Naive B cell (primary cell): ENCODE data around the gene FOXA1. TPM values are rescaled to one million over a fixed set of nuclear protein-coding genes. Genes with fewer than 3 reads are reported as not detected.

Experiments used
- ATAC-seq, 2 donors: fragments of 150-1000 bp; cut with Tn5 transposase; 2 replicates each; pipeline ENCODE4 v1.10.0; 2021; ENCODE audit warnings: low read depth in 2 of 2, mild to moderate bottlenecking in 2 of 2, moderate library complexity in 2 of 2
- DNase-seq: peaks from one replicate; pipeline ENCODE4 v3.0.0; 2022
- H3K27ac Mint-ChIP-seq, 6 donors: one replicate each; pipeline ENCODE4 v1.8.0; 2020 to 2022; ENCODE audit warnings: mild to moderate bottlenecking in 6 of 6, mixed read lengths in 6 of 6, moderate library complexity in 5 of 6, inconsistent platforms in 2 of 6
- H3K27me3 Mint-ChIP-seq, 3 donors: one replicate each; pipeline ENCODE4 v1.8.0; 2021 to 2022; ENCODE audit warnings: mixed read lengths in 3 of 3, mild to moderate bottlenecking in 1 of 3
- H3K36me3 Mint-ChIP-seq, 2 donors: one replicate each; pipeline ENCODE4 v1.8.0; 2020 to 2022; ENCODE audit warnings: mixed read lengths in 2 of 2, inconsistent platforms in 1 of 2, mild to moderate bottlenecking in 1 of 2
- H3K4me1 Mint-ChIP-seq, 3 donors: one replicate each; pipeline ENCODE4 v1.8.0; 2020 to 2022; ENCODE audit warnings: mixed read lengths in 3 of 3, inconsistent platforms in 1 of 3, mild to moderate bottlenecking in 1 of 3, moderate library complexity in 1 of 3
- H3K4me3 Mint-ChIP-seq, 8 donors: one replicate each; pipeline ENCODE4 v1.8.0; 2020 to 2022; ENCODE audit warnings: mild to moderate bottlenecking in 8 of 8, mixed read lengths in 8 of 8, moderate library complexity in 8 of 8, inconsistent platforms in 2 of 8
- H3K9me3 Mint-ChIP-seq, 7 donors: one replicate each; pipeline ENCODE4 v1.8.0; 2020 to 2022; ENCODE audit warnings: mixed read lengths in 7 of 7, mild to moderate bottlenecking in 5 of 7, inconsistent platforms in 2 of 7, moderate library complexity in 1 of 7
- polyA plus RNA-seq, 6 donors: library from polyadenylated mRNA; unstranded; fragments of 300-500 nt; fragmentation: Illumina TruSeq; gene quantifications; one replicate each; pipeline ENCODE4 v1.2.3, GENCODE V29; 2021; ENCODE audit warnings: low read depth in 6 of 6

Gene FOXA1
- polyA plus RNA-seq: not detected

GRCh38 chr14:37594971-37595808, at the start of gene FOXA1, which contains the start of gene TTC6:
FOXA1 (minus strand) TSS chr14:37595249; CDS start chr14:37594972, 277 bp downstream.
TTC6 (plus strand) TSS chr14:37595629; CDS start chr14:37622065, 26,436 bp downstream.
- Mint-ChIP-seq H3K9me3 (peaks cover 0 to 42% (median 18%) of the 10 kb centered on the region in 7 donors), H3K4me1 (peaks cover 11 to 34% (median 20%) of the 10 kb centered on the region in 3 donors), H3K36me3 (peaks cover 10 to 12% of the 10 kb centered on the region in 2 donors), H3K27ac (peak within 1 kb of the TSS in 4 of 6 donors; percentile 38 to 74 (median 53)), H3K27me3 (peaks cover 53 to 79% (median 71%) of the 10 kb centered on the region in 3 donors), H3K4me3 (peak within 1 kb of the TSS in 7 of 8 donors; percentile 58 to 85 (median 64))
- DNase-seq (no peak), ATAC-seq (peak; percentile 20 to 23)

GRCh38 chr14:37643701-37644100, 48.7 kb upstream of the FOXA1 start:
- Mint-ChIP-seq H3K4me3 (no peak overlapping the region), H3K27me3 (no peaks in the 10 kb centered on the region), H3K4me1 (no peaks in the 10 kb centered on the region), H3K36me3 (no peaks in the 10 kb centered on the region), H3K27ac (no peak overlapping the region), H3K9me3 (peaks cover 0 to 5% (median 2%) of the 10 kb centered on the region in 7 donors)
- DNase-seq (no peak), ATAC-seq (no peak)

DNA sequence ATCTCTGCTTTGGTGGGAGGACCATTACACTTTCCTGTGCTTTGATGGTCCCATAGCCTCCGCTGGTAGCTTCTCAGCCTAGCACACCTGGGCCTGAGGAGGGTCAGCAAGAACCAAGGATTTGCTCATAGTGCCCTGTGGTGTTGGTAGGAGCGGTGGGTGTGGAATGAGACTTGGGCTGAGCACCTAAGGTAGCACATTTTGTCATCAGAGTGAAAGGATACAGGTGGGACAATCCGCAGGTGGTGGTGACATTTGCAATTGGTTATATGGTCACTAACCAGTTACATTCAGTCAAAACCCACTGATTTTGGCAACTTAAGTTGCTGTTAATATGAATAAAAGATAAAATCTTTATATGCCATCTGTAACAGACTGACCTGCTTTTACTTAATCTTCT, 47.1 kb upstream of the FOXA1 start:
- Mint-ChIP-seq H3K4me1 (no peaks in the 10 kb centered on the region), H3K4me3 (peak overlapping the region in 1 of 8 donors; percentile 32), H3K36me3 (no peaks in the 10 kb centered on the region), H3K27me3 (no peaks in the 10 kb centered on the region), H3K9me3 (peaks cover 0 to 5% (median 2%) of the 10 kb centered on the region in 7 donors), H3K27ac (no peak overlapping the region)
- DNase-seq: no peak
- no peak for ATAC-seq

- no peak for ATAC-seq
- peaks cover 0 to 11% (median 3%) of the 10 kb centered on the region in 7 donors for H3K9me3 Mint-ChIP-seq
- DNase-seq: no peak
- no peaks in the 10 kb centered on the region for H3K4me1 Mint-ChIP-seq
- H3K4me3 Mint-ChIP-seq: no peak overlapping the region
- H3K27me3 Mint-ChIP-seq: no peaks in the 10 kb centered on the region
- H3K27ac Mint-ChIP-seq: no peak overlapping the region
- H3K36me3 Mint-ChIP-seq: no peaks in the 10 kb centered on the region
These were observed 46.1 kb upstream of the FOXA1 start for GRCh38 chr14:37641117-37641516.

DNA sequence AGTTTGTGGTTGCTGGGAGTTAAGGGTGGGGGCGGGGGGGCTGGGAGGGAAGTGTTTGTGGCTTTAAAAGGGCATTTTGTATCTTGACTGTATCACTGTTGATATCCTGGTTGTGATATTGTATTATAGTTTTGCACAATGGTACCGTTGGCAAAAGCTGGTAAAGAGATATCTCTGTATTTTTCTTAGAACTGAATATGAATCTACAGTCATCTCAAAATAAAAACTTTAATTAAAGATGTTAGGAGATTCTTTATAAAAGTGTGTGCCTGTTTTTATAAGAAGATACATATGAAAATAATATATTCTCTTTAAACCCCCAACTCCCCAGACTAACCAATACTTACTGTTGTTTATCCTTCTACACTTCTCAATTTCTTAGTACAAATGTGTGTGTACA, 43.5 kb upstream of the FOXA1 start:
- Mint-ChIP-seq H3K27me3 (no peaks in the 10 kb centered on the region), H3K4me3 (no peak overlapping the region), H3K4me1 (no peaks in the 10 kb centered on the region), H3K36me3 (no peaks in the 10 kb centered on the region), H3K9me3 (peaks cover 0 to 19% (median 5%) of the 10 kb centered on the region in 7 donors), H3K27ac (no peak overlapping the region)
- DNase-seq (no peak), ATAC-seq (no peak)

DNA sequence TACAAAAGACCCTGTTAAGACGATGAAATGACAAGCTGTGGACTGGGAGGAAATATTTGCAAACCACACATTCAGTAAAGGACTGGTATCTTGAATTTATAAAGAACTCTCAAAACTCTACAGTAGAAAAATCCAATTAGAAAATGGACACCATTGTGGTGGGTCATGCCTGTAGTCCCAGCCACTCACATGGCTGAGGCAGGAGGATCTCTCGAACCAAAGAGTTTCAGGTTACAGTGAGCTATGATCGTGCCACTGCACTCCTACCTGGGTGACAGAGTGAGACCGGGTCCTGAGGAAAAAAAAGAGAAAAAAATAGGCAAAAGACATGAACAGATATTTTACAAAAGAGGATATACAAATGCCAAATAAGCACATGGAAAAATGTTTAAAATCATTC, 42.3 kb upstream of the FOXA1 start:
- ATAC-seq (no peak), DNase-seq (no peak)
- Mint-ChIP-seq H3K36me3 (no peaks in the 10 kb centered on the region), H3K4me1 (no peaks in the 10 kb centered on the region), H3K4me3 (no peak overlapping the region), H3K27ac (no peak overlapping the region), H3K9me3 (peaks cover 0 to 19% (median 5%) of the 10 kb centered on the region in 7 donors), H3K27me3 (no peaks in the 10 kb centered on the region)

- ATAC-seq (no peak), DNase-seq (no peak)
- Mint-ChIP-seq H3K27ac (no peak overlapping the region), H3K4me3 (no peak overlapping the region), H3K36me3 (peaks cover 0 to 3% of the 10 kb centered on the region in 2 donors), H3K9me3 (peaks cover 8 to 34% (median 16%) of the 10 kb centered on the region in 7 donors), H3K4me1 (no peaks in the 10 kb centered on the region), H3K27me3 (peaks cover 14 to 20% (median 15%) of the 10 kb centered on the region in 3 donors)
These were observed 30.8 kb upstream of the FOXA1 start for GRCh38 chr14:37625597-37626595.

DNA sequence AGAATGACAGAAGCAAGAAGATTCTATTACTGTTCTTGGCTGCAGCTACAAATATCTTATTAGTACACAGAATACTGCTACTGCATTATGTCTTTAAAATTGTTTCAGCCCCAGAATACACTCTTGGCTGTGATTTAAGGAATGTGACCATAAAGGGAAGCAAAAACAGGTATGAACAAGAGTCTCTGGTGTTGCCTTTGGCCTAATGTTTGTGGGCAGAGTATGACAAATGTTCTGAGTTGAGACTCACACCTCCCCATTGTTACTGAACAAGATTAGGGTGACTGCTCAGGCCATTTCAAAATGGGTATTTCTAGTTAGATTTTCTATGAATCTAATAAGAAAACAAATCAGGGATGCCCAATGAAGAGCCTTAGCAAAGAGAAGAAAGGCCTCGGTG, 28.9 kb upstream of the FOXA1 start:
- DNase-seq (no peak), ATAC-seq (no peak)
- Mint-ChIP-seq H3K36me3 (peaks cover 0 to 7% of the 10 kb centered on the region in 2 donors), H3K9me3 (peaks cover 2 to 24% (median 8%) of the 10 kb centered on the region in 7 donors), H3K27me3 (peaks cover 14 to 28% (median 24%) of the 10 kb centered on the region in 3 donors), H3K4me1 (no peaks in the 10 kb centered on the region), H3K27ac (no peak overlapping the region), H3K4me3 (no peak overlapping the region)

- no peak for ATAC-seq
- Mint-ChIP-seq H3K4me3 (no peak overlapping the region), H3K9me3 (peaks cover 2 to 24% (median 9%) of the 10 kb centered on the region in 7 donors), H3K36me3 (peaks cover 0 to 7% of the 10 kb centered on the region in 2 donors), H3K27ac (no peak overlapping the region), H3K4me1 (no peaks in the 10 kb centered on the region), H3K27me3 (peaks cover 14 to 28% (median 24%) of the 10 kb centered on the region in 3 donors)
- no peak for DNase-seq
These were observed 28.4 kb upstream of the FOXA1 start for GRCh38 chr14:37623426-37623951.

- H3K27ac Mint-ChIP-seq: peak overlapping the region in 1 of 6 donors; percentile 25
- ATAC-seq (no peak), DNase-seq (no peak)
- H3K4me1 Mint-ChIP-seq: no peaks in the 10 kb centered on the region
- H3K9me3 Mint-ChIP-seq: peaks cover 0 to 34% (median 8%) of the 10 kb centered on the region in 7 donors
- H3K36me3 Mint-ChIP-seq: peaks cover 5 to 7% of the 10 kb centered on the region in 2 donors
- H3K4me3 Mint-ChIP-seq: no peak overlapping the region
- H3K27me3 Mint-ChIP-seq: peaks cover 14 to 28% (median 24%) of the 10 kb centered on the region in 3 donors
These were observed 27.3 kb upstream of the FOXA1 start for GRCh38 chr14:37622231-37622923.

DNA sequence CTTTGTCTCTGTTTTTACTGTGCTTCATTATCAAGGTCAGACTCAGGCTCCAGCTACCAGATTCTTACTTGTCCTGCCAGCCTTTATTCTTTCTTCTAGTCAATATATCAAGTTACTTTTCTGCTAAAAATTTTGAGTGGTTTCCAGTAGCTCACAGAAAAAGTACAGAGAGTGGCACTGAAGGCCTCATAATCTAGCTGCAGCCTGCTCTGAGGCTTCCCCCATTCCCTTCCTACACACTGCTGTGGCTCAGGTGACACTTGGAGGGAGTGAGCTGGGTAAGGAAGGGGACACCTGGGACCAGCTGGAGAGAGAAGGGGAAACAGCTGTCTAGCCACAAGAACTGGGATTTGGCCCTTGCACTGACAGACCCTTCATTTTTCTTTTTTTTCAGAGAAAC, 25.8 kb upstream of the FOXA1 start:
- Mint-ChIP-seq H3K9me3 (peaks cover 6 to 39% (median 16%) of the 10 kb centered on the region in 7 donors), H3K27me3 (peaks cover 14 to 28% (median 24%) of the 10 kb centered on the region in 3 donors), H3K4me3 (no peak overlapping the region), H3K27ac (no peak overlapping the region), H3K36me3 (peaks cover 11% of the 10 kb centered on the region in 2 donors), H3K4me1 (no peaks in the 10 kb centered on the region)
- no peak for ATAC-seq
- DNase-seq: no peak

DNA sequence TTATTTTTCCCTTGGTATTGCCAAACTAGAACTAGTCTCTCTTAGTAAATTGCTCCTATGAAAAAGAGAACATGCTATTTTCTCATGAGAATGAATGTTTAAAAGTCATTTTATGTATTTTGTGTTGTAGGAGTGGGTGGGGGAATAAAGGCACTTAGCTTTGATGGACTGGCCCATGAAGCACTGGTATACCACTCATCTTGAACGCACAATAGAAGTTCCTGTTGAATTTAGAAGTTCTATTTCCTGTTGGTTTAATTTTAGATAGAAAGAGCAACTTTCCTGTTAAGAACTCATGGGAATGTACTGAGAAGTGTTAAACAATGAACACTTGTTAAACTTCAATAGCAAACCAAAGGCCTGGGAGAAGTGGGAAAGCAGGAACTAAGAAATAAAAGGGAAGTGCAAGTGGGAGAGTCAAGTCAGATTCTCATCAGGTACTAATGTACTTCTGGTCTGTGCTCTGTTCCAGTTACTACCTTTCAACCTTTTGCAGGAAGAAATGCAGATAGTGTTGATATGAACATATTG, 23.5 kb upstream of the FOXA1 start:
- no peak overlapping the region for H3K4me3 Mint-ChIP-seq
- H3K27ac Mint-ChIP-seq: no peak overlapping the region
- no peaks in the 10 kb centered on the region for H3K4me1 Mint-ChIP-seq
- H3K9me3 Mint-ChIP-seq: peaks cover 13 to 56% (median 30%) of the 10 kb centered on the region in 7 donors
- peaks cover 6 to 23% (median 19%) of the 10 kb centered on the region in 3 donors for H3K27me3 Mint-ChIP-seq
- DNase-seq: no peak
- ATAC-seq: no peak
- peaks cover 14 to 16% of the 10 kb centered on the region in 2 donors for H3K36me3 Mint-ChIP-seq
